Right ventricle myocardium inferior (tissue), 1 donor: ENCODE results near the gene GCA. TPM values are rescaled to one million over a fixed set of nuclear protein-coding genes. Genes with fewer than 3 reads are reported as not detected.

ENCODE experiments used
- ATAC-seq: fragments of 200-7000 bp; cut with Tn5 transposase; one replicate; pipeline ENCODE4 v1.9.1; 2020; ENCODE audit warnings: mild to moderate bottlenecking, moderate library complexity
- DNase-seq: peaks from one replicate; pipeline ENCODE4 v3.0.0; 2021; ENCODE audit errors: missing footprints
- intact Hi-C: fragments of 100-400 bp; cut with DNase I; formaldehyde crosslinking; loops from one replicate; pipeline ENCODE4 v1.11.0; 2022
- total RNA-seq: library from RNA; stranded (reverse); fragmentation: NEBNext Ultra II Directional; extraction: Animal tissue kit (Norgen Biotek cat#: 25700); gene quantifications from one replicate; pipeline ENCODE4 v1.2.1, GENCODE V29; 2021
- donor health status: DM: no; HTN: yes; CAD: no; lungs with severe emphysema.

Gene GCA
- total RNA-seq, 1 donor from 2014 or later, result 11.2 TPM

DNA sequence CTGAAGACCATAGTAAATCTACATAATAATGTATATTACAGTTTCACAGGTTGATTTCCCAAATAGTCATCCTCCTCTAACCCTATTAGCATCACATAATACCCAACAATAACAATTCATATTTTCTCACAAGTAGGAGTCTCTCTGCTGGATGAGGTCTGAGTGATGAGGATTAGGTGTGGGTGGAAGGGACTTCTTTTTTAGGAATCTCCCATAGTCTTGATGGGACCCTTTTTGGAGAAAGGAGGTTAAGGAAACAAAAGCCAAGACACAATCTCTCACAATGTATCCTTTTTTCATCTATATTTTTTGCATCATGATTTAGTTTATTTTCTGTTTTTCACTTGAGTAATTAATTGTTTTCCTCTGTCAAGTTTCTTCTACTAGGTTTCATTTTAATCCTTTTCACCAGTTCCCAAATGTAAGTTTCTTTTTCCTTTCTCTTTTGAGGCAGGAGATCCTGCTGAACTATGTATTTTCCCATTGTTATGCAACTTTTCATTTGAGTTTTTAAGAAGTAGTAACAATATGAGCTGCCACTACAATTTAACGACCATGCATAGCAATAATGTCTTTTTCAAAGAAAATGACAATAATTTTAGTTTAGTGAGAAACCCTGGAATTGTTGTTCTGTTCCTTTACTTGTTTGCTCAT is 22.9 kb upstream of the GCA start:
- intact Hi-C loops, result no loop called here
- ATAC-seq (no peak), DNase-seq (no peak)

DNA sequence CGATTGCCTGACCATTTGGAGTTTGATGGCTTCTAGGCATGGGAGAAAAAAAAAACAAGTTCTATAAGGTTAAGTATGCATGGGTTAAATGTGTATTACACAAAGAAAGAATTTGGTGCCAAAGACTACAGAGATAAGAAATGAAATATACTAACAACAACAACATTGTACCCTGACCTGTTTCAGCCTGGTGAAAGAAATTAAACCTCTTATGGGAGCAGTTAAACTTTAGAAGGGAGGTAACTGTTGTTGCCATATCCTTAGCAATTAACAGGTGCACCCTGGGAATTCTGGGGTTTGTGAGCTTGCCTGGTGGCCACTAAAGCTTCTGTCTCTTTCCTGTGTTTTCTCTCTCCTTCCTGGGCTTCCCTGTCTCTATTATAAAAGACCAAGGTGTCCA is 19.0 kb upstream of the GCA start:
- ATAC-seq, result no peak
- intact Hi-C loops, result no loop called here
- no peak for DNase-seq

DNA sequence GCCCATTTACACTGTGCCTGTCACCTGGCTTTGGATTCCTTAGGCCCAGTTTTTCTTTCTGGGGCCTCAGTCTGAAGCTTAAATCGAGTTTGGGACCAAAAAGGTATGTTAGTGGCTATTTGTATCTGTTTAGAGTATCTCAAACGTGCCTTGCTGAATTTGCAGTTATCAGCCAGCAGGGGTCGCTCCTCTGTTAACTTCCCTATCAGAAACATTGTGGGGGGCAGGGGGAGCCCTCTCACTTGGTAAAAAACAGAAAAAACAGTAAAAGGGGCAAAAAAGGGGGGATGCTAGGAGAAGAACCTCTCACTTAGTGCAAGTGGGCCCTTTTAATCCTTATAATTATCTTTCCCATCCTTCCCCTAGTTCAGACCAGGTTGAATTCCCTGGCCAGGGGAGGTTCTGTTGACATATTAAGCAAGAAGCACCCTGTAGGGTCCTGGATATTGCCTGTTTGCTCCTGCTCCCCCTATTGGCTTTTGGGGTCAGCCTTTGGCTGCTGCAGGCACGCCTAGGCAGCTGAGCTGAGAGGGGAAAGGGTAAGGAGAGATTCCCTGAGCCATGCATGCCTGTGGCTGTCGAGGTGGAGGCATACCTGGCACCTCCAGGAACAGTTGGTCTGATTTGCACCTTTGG is 16.7 kb upstream of the GCA start:
- intact Hi-C loops, result no loop called here
- peak; percentile 46 for DNase-seq
- no peak for ATAC-seq

DNA sequence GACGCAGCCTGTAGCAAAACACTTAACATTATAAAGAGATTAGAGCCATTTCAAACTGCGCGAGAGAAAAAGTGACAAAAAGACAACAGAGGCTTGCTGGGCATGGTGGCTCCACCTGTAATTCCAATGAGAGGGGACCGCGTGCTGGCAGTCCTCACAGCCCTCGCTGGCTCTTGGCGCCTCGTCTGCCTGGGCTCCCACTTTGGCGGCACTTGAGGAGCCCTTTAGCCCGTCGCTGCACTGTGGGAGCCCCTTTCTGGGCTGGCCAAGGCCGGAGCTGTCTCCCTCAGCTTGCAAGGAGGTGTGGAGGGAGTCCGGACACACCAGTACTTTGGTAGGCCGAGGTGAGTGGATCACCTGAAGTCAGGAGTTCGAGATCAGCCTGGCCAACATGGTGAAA is 16.1 kb upstream of the GCA start:
- intact Hi-C loops, result no loop called here
- ATAC-seq (no peak), DNase-seq (no peak)

DNA sequence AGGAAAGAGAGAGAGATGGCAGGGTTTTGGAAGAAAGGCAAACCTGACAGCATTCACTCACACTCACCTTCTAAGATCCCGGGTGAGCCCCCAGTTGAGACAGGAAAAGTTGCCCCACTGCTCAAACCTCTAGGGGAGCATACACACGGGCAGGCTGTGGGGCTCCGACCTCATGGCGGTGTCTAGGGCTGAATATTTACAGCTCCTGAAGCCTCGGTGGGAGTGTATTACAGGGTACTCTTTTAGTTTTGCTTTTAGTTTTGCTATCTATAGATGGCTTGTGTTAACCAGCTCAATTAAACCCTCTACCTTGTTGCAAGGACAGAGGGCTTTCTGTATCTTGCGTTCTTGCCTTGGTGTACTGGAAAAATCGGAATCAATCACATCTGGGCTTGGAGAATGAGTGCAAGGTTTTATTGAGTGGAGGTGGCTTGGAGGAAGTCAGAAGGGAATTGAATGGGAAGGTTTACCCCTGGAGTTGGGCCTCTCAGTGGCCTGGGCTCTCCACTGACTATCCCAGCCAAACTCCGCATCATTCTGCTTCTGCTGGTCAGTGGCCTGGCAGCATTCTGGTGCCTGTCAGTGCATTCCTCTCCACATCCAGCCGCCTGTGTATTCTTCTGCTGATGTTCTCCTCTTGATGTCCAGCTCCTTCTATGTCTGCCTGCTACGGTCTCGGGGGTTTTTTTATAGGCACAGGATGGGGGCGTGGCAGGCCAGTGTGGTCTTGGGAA is 15.3 kb upstream of the GCA start:
- DNase-seq (no peak), ATAC-seq (no peak)
- intact Hi-C loops, result no loop called here

DNA sequence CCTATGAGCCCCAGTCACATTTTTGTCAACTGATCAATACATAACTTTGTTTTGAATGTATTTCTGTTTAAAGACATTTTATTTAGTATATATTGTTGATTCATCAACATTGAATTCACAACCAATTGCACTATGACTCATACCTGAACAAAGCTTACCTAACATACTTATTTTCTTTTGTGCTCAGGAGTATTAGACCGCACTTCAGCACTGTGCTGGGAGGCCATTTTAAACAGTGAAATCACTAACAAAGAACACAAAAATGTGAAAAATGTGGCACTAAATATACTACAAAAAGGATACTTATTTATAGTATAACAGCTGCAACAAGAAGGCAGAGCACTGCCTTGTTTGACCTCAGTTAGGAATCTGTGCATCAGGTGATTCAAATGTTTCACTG is 13.1 kb upstream of the GCA start:
- intact Hi-C loops, result no loop called here
- ATAC-seq, result no peak
- DNase-seq, result no peak

DNA sequence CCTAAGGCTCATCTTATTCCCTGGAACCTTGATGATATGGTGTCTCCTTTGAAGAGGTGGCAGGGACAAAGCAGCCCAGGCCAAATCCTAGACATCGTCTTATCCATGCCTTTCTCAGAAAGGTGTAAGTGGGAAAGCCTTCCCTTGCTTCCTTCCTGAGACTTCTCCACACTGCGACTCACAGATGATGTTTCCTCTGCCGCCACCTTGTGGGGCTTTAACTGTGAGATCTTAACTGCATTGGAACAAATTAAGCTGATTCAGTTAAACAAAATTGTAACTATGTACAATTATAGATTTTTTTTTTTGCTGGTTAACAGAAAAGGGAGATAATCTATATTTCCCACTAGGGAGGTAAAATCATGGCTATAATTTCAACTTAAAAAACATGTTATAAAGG is 10.0 kb upstream of the GCA start:
- no peak for DNase-seq
- no peak for ATAC-seq
- intact Hi-C loops, result no loop called here

DNA sequence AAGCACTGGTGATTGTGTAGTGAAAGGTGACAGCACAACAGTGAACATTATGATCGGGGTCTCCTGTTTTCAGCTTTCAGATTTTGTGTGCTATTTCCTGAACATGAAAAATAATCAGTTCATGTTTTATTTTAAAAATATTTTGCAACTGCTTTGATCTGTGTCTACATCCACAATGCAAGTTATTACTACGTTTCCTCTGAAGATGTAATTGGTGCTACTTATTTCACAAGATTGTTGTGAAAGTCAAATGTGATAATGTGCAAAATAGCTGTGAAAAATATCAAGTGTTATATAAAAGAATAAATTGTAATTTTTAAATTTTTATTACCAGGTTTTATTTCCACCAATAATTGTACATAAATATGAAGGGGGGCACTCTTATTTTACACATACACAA is 6.1 kb upstream of the GCA start:
- DNase-seq, result no peak
- no peak for ATAC-seq
- intact Hi-C loops, result no loop called here

DNA sequence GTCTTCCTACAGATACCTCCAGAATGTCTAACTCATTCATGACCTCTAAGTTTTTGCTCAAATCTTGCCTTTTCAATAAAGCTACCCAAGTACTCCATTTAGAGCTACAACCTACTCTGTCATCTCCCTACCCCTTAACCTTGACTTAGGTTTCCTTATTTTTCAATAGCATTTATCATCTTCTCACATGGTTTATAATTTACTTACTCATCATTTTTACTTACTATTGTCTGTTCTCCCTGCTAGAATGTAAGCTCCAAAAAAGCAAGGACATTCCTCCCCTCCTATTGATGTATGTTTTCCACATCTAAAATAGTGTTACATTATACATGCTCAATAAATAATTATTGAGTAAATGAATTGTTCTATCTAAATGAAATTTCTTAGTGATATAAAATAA is 3.1 kb upstream of the GCA start:
- DNase-seq (no peak), ATAC-seq (no peak)
- intact Hi-C loops, result no loop called here

DNA sequence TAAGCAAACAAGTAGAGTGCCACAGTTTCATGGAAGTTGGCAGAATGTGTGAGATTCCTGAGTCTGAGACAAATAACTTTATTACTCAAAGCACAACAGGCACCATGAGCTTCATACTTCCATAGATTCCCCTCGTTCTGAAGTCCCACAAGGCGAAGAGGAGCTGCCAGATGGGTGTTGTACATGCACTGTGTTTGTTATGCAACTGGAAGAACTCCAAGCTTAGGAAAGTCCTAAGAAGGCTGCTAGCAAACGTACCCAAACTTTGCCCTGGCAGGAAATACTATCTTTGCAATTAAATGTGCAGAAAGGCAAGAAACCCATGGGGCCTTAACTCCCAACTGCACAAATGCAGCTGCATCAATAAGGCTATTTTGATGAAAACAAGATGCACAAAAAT is 1.6 kb upstream of the GCA start:
- intact Hi-C loops, result no loop called here
- DNase-seq (no peak), ATAC-seq (no peak)

DNA sequence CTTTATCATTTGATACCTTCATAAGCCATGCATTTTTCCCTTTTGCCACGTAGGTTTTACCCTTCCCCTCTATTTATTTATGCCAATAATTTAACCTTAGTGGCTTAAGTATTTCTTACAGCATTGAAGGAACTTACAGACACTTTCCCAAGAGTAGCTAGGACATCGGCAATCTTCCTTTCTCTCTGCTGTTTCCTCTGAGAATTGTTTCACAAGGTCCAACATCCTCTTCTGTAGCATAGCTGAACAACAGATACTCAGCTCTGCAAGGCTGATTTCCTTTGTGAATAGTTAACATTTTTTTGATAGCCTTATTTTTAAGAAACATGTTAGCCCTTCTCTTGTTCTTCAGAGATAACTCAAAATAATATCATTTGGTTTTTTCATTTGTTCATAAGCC is 1.1 kb upstream of the GCA start:
- DNase-seq (no peak), ATAC-seq (no peak)
- intact Hi-C loops, result no loop called here

DNA sequence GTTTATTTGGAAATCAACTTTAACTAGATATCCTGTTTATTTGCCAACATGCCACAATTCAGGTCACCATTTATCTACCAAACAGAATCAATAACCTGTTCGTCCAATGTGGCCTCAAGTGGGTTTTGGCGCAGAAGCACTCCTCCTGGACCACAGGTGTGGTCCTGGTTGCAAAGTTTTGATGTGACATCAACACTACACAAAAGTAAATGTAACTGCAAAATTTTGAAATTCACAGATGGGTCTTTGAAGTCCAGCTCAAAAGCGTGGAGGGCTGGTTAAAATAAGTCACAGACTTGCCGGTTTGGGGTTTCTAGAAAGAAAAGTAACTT is 474 bp upstream of the GCA start:
- DNase-seq (no peak), ATAC-seq (no peak)
- intact Hi-C loops, result no loop called here

DNA sequence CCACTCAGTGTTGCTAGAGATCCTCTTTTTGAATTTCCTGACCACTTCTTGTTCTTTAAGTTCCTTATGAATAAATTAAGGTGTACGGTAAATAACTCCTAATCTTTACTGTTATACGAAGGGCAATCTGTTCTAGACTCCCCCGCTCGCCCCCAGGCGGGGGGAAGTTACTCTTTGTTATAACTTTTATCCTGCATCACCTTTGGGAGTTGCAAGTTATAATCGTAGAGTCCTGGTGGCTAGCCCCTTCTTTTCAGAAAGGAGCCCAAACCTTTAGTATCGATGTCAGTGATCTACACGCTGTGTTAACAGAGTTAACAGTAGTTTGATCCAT is 652 bp downstream of the GCA start:
- ATAC-seq (no peak), DNase-seq (no peak)
- intact Hi-C loops, result loop anchor here (2.0 kb wide), 1 partner anchor 26 kb away; the partner anchor contains the start of gene IFIH1

DNA sequence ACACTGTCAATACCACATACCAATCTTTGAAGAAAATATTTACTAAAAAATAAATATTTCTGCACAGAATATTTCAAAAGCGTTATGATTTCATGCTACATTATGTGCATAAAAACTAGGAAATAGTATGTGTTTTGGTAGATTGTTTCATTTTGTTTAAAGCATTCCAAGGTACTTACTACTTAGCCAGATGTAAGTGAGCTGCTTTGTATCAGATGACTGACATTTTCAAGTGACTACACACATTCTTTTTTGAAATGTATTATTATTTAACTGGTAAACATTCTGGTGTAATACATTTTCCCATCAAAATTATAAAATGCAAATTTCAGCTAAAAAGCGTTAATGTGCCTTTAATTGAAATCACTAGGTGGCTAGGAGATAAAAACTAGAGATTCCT is 21.5 kb downstream of the GCA start:
- DNase-seq, result no peak
- intact Hi-C loops, result no loop called here
- no peak for ATAC-seq

DNA sequence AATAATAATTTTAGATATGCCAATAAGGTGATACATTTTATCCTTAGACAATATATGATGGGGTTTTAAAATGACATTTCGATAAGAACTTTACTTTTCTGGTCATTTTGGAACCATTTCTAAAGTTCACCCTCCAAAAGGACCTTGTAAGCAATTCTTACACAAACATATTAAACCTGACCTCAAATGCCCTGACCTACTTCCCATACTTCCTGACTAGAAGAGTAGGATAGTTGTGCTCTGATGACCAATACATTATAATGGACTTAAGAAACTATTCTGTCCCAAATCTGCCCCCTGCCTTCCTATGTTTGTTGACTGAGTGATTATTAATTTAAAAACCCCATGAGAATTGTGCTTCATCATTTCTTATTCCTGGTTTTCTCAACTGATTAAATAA is 24.6 kb downstream of the GCA start:
- no peak for ATAC-seq
- intact Hi-C loops, result no loop called here
- DNase-seq, result no peak

DNA sequence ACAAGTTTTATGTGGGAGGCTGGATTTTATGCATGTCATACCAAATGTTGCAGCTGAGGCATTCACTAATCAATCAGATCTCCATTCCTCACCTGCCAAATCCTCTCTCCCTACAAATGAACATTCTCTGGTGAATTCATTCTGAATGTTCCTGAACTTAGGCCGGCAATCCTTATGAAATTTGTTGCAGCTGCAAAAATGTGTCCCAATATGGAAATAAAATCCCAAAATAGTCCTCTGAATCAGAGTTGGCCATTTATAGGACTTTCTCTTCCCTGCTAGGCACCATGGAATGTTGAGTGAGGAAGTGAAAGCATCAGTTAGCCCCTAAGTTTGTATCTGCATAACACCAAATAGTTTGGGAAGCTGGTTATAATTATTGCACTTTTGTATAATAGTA is 25.6 kb downstream of the GCA start:
- ATAC-seq, result no peak
- intact Hi-C loops, result no loop called here
- DNase-seq, result no peak

DNA sequence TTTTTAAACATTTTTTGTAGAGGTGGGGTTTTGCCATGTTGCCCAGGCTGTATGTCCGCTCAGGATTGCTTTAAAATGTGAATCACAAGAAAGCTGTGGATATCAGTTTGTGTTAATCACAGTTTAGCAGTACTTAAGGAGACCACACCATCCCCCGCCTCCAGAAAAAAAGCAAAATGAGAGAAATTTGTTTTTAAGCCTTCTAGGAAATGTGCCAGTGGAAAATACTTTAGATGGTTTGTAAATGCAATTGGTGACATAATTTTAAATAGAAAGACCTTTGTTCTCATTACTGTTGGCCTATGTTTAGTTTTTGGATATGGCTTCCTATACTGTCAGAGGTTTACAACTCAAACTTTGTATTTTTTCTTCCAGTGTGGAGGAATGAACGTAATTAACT is 27.0 kb downstream of the GCA start:
- no peak for ATAC-seq
- intact Hi-C loops, result no loop called here
- DNase-seq, result no peak

DNA sequence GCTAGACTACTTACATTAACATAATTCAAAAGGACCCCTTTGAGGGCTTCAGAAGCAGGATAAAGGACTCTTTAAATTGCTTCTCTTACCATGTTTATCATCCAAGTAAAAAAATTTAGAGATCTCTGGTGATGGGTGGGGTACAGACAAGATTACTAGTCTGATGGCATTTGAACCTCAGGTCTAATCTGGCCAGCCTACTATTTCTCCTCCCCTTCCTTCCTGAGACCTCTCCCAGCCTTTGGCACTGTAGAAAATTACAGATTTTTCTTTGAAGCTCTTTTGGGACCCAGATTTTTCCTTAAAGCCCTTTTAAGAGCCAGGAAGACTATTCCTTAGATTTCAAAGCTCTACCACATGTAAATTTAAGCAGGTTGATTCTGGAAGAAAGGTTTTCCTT is 28.9 kb downstream of the GCA start:
- DNase-seq (no peak), ATAC-seq (no peak)
- intact Hi-C loops, result no loop called here

DNA sequence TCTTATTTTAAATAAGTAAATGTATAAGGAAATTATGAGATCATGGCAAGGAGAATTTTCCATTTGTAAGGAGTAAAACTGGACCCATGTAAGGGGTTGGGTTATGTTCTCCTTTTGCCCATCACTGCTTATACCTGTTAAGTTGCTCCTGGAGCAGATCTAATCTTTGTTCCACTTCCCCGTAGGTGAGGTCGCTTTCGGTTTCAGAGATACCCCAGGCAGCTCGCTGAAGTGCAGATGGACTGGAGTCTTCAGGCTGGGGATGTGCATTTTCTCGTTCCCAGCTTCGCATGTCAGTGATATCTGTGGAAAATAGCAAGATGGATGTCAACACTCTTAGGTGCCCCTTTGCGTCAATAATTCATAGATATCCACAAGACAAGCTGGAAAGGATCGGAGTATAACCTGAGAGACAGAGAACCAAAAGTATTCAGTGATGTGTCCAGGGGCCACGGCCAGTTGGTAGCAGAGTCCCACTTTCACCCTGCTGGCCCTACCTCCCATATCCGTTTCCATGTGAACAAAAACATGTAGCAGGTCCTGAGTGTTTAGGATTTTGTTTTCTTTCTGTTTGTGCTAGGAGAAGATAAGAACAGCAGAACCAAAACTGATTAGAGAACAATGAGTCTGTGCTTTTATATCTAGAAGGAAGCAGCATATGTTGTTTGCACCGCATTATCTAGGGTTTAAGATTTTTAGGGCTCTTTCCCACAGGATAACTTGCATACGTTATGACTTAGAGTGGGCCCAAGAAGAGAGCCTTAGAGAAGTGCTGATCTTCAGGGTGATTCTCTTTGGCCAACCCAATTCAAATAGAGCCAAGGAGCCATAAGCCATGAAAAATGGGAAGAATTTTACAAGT is 36.0 kb downstream of the GCA start:
- DNase-seq, result no peak
- intact Hi-C loops, result no loop called here
- ATAC-seq, result no peak

DNA sequence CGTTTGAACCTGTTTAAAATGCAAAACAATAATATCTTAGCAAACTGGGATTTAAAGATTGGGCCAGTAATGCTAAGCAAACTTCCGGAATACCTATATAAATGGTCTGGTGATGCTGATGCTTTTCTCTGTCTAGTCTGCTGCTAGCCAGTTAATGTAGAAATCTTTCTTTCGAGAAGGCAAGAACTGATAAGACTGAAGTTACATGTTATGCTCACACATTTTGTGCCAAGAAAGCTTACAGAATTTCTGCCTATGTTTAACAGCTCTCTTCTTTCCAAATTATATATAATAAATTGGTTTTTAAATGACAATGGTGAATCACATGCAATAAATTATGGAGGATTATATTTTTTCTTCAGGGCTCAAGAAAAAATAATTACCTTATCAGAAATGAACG is 37.9 kb downstream of the GCA start:
- no peak for DNase-seq
- ATAC-seq, result no peak
- intact Hi-C loops, result no loop called here
